ENCODE data around the gene PDLIM3. TPM values are rescaled to one million over a fixed set of nuclear protein-coding genes. Genes with fewer than 3 reads are reported as not detected.
A peak's percentile ranks its signal among the peaks of the same experiment; 100 is the strongest.

The PDLIM3 gene
- total RNA-seq, 1 donor: 2.2 TPM

DNA sequence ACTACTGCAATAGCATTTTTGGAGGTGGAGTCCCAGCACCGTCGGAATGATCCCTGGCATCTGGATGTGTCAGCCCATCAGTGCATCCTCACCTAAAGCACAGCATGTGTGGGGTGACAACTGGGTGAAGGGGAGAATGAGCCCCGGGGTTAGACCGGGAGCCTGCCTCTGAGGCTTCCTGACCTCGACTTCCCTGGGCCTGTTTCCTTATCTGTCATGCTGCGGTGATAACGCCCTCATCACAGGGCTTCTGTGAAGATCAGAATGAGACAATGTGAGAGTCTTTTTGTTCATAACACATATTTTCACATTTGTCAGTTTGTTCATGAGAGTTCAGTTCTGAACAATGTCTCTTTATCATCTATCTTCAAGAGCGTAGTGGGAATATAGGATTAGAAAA lies 31.1 kb upstream of the PDLIM3 start:
- Histone ChIP-seq H3K4me3 (ENCODE audit: insufficient read depth, low read length) (no peak overlapping the region), H3K27ac (ENCODE audit: low read depth, low read length) (peak overlapping the region; percentile 87), H3K4me1 (ENCODE audit: insufficient read depth, low read length) (peaks cover 14% of the 10 kb centered on the region), H3K79me2 (ENCODE audit: insufficient read depth, low read length) (no peaks in the 10 kb centered on the region), H3K36me3 (ENCODE audit: insufficient read depth, low read length) (no peaks in the 10 kb centered on the region), H2AFZ (ENCODE audit: low read length) (no peak overlapping the region), H3K9me3 (ENCODE audit: low read depth, low read length) (no peaks in the 10 kb centered on the region), H3K4me2 (ENCODE audit: insufficient read depth, low read length) (no peak overlapping the region), H4K20me1 (ENCODE audit: insufficient read depth, low read length) (no peaks in the 10 kb centered on the region), H3K27me3 (ENCODE audit: insufficient read depth, low read length) (no peaks in the 10 kb centered on the region)
- no peak for DNase-seq (ENCODE audit: insufficient read length, low spot score, missing footprints)
- TF ChIP-seq, protein P1, sequence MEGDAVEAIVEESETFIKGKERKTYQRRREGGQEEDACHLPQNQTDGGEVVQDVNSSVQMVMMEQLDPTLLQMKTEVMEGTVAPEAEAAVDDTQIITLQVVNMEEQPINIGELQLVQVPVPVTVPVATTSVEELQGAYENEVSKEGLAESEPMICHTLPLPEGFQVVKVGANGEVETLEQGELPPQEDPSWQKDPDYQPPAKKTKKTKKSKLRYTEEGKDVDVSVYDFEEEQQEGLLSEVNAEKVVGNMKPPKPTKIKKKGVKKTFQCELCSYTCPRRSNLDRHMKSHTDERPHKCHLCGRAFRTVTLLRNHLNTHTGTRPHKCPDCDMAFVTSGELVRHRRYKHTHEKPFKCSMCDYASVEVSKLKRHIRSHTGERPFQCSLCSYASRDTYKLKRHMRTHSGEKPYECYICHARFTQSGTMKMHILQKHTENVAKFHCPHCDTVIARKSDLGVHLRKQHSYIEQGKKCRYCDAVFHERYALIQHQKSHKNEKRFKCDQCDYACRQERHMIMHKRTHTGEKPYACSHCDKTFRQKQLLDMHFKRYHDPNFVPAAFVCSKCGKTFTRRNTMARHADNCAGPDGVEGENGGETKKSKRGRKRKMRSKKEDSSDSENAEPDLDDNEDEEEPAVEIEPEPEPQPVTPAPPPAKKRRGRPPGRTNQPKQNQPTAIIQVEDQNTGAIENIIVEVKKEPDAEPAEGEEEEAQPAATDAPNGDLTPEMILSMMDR (IDR thresholded peaks at IDR 0.05; ENCODE audit: extremely low read depth, low read depth, low read length): no peak

DNA sequence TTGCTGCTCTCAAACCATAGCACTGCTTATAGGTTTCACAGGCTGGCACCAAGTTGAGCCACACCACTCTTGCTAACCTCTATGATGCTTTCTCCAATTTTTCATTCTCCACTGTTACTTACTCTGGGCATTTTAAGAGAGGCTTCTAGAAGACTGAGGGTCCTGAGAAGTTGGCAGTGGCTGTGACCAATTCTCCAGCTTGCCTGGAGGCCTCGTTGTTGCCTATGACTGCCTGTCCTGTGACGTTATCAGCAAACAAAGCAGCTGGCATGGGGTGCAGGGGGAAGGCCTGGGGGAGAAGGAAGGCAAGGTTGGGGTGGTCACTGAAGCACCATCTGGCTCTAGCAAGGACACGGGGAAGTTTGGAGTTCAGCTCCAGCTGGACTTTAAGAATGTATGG lies 30.4 kb upstream of the PDLIM3 start:
- no peak overlapping the region for H2AFZ ChIP-seq (ENCODE audit: low read length)
- TF ChIP-seq, protein P1 (IDR thresholded peaks at IDR 0.05; ENCODE audit: extremely low read depth, low read depth, low read length): no peak

DNA sequence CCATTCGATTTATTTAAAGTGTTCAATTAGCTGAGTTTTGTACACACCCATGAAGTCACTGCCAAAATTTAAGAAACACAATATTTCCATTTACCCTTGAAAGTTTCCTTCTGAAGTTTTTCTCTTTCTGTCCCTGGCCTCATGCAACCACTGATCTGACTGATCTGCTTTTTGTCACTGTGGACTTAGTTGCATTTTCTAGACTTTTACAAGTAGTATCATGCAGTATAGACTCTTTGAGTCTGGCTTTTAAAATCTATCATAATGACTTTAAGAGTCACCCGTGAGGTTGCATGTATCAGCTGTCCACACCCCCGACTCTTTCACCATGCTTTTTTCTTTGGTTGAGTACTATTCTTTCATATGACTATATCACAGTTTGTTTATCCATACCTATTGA lies 29.0 kb upstream of the PDLIM3 start:
- Histone ChIP-seq H3K4me1 (ENCODE audit: insufficient read depth, low read length) (peaks cover 20% of the 10 kb centered on the region), H4K20me1 (ENCODE audit: insufficient read depth, low read length) (no peaks in the 10 kb centered on the region), H3K36me3 (ENCODE audit: insufficient read depth, low read length) (no peaks in the 10 kb centered on the region), H3K4me2 (ENCODE audit: insufficient read depth, low read length) (no peak overlapping the region), H2AFZ (ENCODE audit: low read length) (no peak overlapping the region), H3K27me3 (ENCODE audit: insufficient read depth, low read length) (no peaks in the 10 kb centered on the region), H3K4me3 (ENCODE audit: insufficient read depth, low read length) (no peak overlapping the region), H3K27ac (ENCODE audit: low read depth, low read length) (no peak overlapping the region), H3K9me3 (ENCODE audit: low read depth, low read length) (no peaks in the 10 kb centered on the region), H3K79me2 (ENCODE audit: insufficient read depth, low read length) (no peaks in the 10 kb centered on the region)
- no peak for DNase-seq (ENCODE audit: insufficient read length, low spot score, missing footprints)
- TF ChIP-seq, protein P1 (IDR thresholded peaks at IDR 0.05; ENCODE audit: extremely low read depth, low read depth, low read length): no peak

More for the DNA sequence above, 30.4 kb upstream of the PDLIM3 start:
- H3K36me3 ChIP-seq (ENCODE audit: insufficient read depth, low read length): no peaks in the 10 kb centered on the region
- peaks cover 14% of the 10 kb centered on the region for H3K4me1 ChIP-seq (ENCODE audit: insufficient read depth, low read length)
- H3K27me3 ChIP-seq (ENCODE audit: insufficient read depth, low read length): no peaks in the 10 kb centered on the region
- no peaks in the 10 kb centered on the region for H3K9me3 ChIP-seq (ENCODE audit: low read depth, low read length)
- no peaks in the 10 kb centered on the region for H3K79me2 ChIP-seq (ENCODE audit: insufficient read depth, low read length)
- H3K4me2 ChIP-seq (ENCODE audit: insufficient read depth, low read length): no peak overlapping the region
- DNase-seq (ENCODE audit: insufficient read length, low spot score, missing footprints): no peak
- no peak overlapping the region for H3K4me3 ChIP-seq (ENCODE audit: insufficient read depth, low read length)
- H4K20me1 ChIP-seq (ENCODE audit: insufficient read depth, low read length): no peaks in the 10 kb centered on the region
- H3K27ac ChIP-seq (ENCODE audit: low read depth, low read length): no peak overlapping the region

DNA sequence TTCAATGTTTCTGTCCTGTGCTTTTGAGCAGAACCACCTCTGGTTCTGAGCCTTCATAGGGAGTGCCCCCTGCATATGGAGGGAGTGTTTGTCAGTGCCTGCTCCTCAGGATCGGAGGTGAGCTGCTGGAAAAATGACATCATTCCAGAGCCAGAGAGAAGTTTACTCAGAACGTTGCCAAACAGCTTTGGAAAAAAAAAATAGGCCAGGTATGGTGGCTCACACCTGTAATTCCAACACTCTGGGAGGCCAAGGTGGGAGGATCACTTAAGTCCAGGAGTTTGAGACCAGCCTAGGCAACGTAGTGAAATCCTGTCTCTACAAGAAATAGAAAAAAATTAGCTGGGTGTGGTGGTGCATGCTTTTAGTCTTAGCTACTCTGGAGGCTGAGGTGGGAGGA lies 27.2 kb upstream of the PDLIM3 start:
- H3K4me3 ChIP-seq (ENCODE audit: insufficient read depth, low read length): no peak overlapping the region
- no peaks in the 10 kb centered on the region for H4K20me1 ChIP-seq (ENCODE audit: insufficient read depth, low read length)
- no peaks in the 10 kb centered on the region for H3K27me3 ChIP-seq (ENCODE audit: insufficient read depth, low read length)
- DNase-seq (ENCODE audit: insufficient read length, low spot score, missing footprints): no peak
- H3K27ac ChIP-seq (ENCODE audit: low read depth, low read length): no peak overlapping the region
- H3K4me2 ChIP-seq (ENCODE audit: insufficient read depth, low read length): no peak overlapping the region
- no peaks in the 10 kb centered on the region for H3K36me3 ChIP-seq (ENCODE audit: insufficient read depth, low read length)
- H2AFZ ChIP-seq (ENCODE audit: low read length): no peak overlapping the region
- no peaks in the 10 kb centered on the region for H3K79me2 ChIP-seq (ENCODE audit: insufficient read depth, low read length)
- H3K9me3 ChIP-seq (ENCODE audit: low read depth, low read length): no peaks in the 10 kb centered on the region
- TF ChIP-seq, protein P1 (IDR thresholded peaks at IDR 0.05; ENCODE audit: extremely low read depth, low read depth, low read length): no peak
- peaks cover 17% of the 10 kb centered on the region for H3K4me1 ChIP-seq (ENCODE audit: insufficient read depth, low read length)

Measured in osteoblast (primary cell).